Measurements from ENCODE around the gene NPSR1. TPM values are rescaled to one million over a fixed set of nuclear protein-coding genes. Genes with fewer than 3 reads are reported as not detected.
"Not testable (repeated sequence)": the region's sequence is repeated elsewhere in the genome, so short reads cannot be mapped to it uniquely, and the experiment has no call there.

The NPSR1 gene
- total RNA-seq, 1 donor from 2014 or later = not detected

- DNase-seq = no peak
- H3K27me3 Mint-ChIP-seq = no peaks in the 10 kb centered on the region
- H3K4me1 Mint-ChIP-seq = no peaks in the 10 kb centered on the region
- no peaks in the 10 kb centered on the region for H3K36me3 Mint-ChIP-seq (ENCODE audit: low read depth)
- H3K27ac Mint-ChIP-seq = no peak overlapping the region
- H3K9me3 Mint-ChIP-seq = no peaks in the 10 kb centered on the region
- intact Hi-C loops (cut with micrococcal nuclease) = no loop called here
- H3K4me3 Mint-ChIP-seq = no peak overlapping the region
These were observed 182.3 kb downstream of the NPSR1 start for GRCh38 chr7:34840176-34840785.

- Mint-ChIP-seq H3K9me3 (no peaks in the 10 kb centered on the region), H3K4me1 (no peaks in the 10 kb centered on the region), H3K36me3 (ENCODE audit: low read depth) (no peaks in the 10 kb centered on the region), H3K27ac (no peak overlapping the region), H3K4me3 (no peak overlapping the region), H3K27me3 (no peaks in the 10 kb centered on the region)
- DNase-seq = no peak
- intact Hi-C loops (cut with micrococcal nuclease) = no loop called here
These were observed 183.3 kb downstream of the NPSR1 start for GRCh38 chr7:34841326-34841725.

- no peak for DNase-seq
- no peak overlapping the region for H3K27ac Mint-ChIP-seq
- no peaks in the 10 kb centered on the region for H3K27me3 Mint-ChIP-seq
- no peak overlapping the region for H3K4me3 Mint-ChIP-seq
- H3K4me1 Mint-ChIP-seq = no peaks in the 10 kb centered on the region
- intact Hi-C loops (cut with micrococcal nuclease) = no loop called here
- H3K9me3 Mint-ChIP-seq = no peaks in the 10 kb centered on the region
- H3K36me3 Mint-ChIP-seq (ENCODE audit: low read depth) = no peaks in the 10 kb centered on the region
These were observed 184.8 kb downstream of the NPSR1 start for GRCh38 chr7:34842782-34843181.

- intact Hi-C loops (cut with micrococcal nuclease) = no loop called here
- H3K27me3 Mint-ChIP-seq = no peaks in the 10 kb centered on the region
- no peaks in the 10 kb centered on the region for H3K9me3 Mint-ChIP-seq
- no peak overlapping the region for H3K27ac Mint-ChIP-seq
- DNase-seq = no peak
- no peaks in the 10 kb centered on the region for H3K36me3 Mint-ChIP-seq (ENCODE audit: low read depth)
- H3K4me3 Mint-ChIP-seq = no peak overlapping the region
- H3K4me1 Mint-ChIP-seq = no peaks in the 10 kb centered on the region
These were observed 186.4 kb downstream of the NPSR1 start for GRCh38 chr7:34844406-34844805.

- intact Hi-C loops (cut with micrococcal nuclease) = no loop called here
- no peak overlapping the region for H3K4me3 Mint-ChIP-seq
- H3K27ac Mint-ChIP-seq = no peak overlapping the region
- H3K4me1 Mint-ChIP-seq = no peaks in the 10 kb centered on the region
- DNase-seq = no peak
- H3K27me3 Mint-ChIP-seq = no peaks in the 10 kb centered on the region
- H3K36me3 Mint-ChIP-seq (ENCODE audit: low read depth) = no peaks in the 10 kb centered on the region
- H3K9me3 Mint-ChIP-seq = no peaks in the 10 kb centered on the region
These were observed 187.1 kb downstream of the NPSR1 start for GRCh38 chr7:34844936-34845665.

GRCh38 chr7:34845666-34846361, 187.8 kb downstream of the NPSR1 start:
- Mint-ChIP-seq H3K27ac (no peak overlapping the region), H3K27me3 (no peaks in the 10 kb centered on the region), H3K36me3 (ENCODE audit: low read depth) (no peaks in the 10 kb centered on the region), H3K9me3 (no peaks in the 10 kb centered on the region), H3K4me3 (no peak overlapping the region), H3K4me1 (no peaks in the 10 kb centered on the region)
- no peak for DNase-seq
- intact Hi-C loops (cut with micrococcal nuclease) = no loop called here

GRCh38 chr7:34846976-34847375, 189.0 kb downstream of the NPSR1 start:
- no peak for DNase-seq
- H3K36me3 Mint-ChIP-seq (ENCODE audit: low read depth) = no peaks in the 10 kb centered on the region
- intact Hi-C loops (cut with micrococcal nuclease) = no loop called here
- H3K27ac Mint-ChIP-seq = no peak overlapping the region
- H3K4me3 Mint-ChIP-seq = no peak overlapping the region
- H3K4me1 Mint-ChIP-seq = no peaks in the 10 kb centered on the region
- no peaks in the 10 kb centered on the region for H3K27me3 Mint-ChIP-seq
- no peaks in the 10 kb centered on the region for H3K9me3 Mint-ChIP-seq

GRCh38 chr7:34848670-34849069, 190.7 kb downstream of the NPSR1 start:
- intact Hi-C loops (cut with micrococcal nuclease) = no loop called here
- no peaks in the 10 kb centered on the region for H3K9me3 Mint-ChIP-seq
- H3K4me3 Mint-ChIP-seq = no peak overlapping the region
- no peak overlapping the region for H3K27ac Mint-ChIP-seq
- no peak for DNase-seq
- no peaks in the 10 kb centered on the region for H3K4me1 Mint-ChIP-seq
- H3K27me3 Mint-ChIP-seq = no peaks in the 10 kb centered on the region
- no peaks in the 10 kb centered on the region for H3K36me3 Mint-ChIP-seq (ENCODE audit: low read depth)

- Mint-ChIP-seq H3K27me3 (no peaks in the 10 kb centered on the region), H3K4me3 (no peak overlapping the region)
These were observed 191.3 kb downstream of the NPSR1 start for GRCh38 chr7:34849163-34849960.

GRCh38 chr7:34849986-34850385, 192.0 kb downstream of the NPSR1 start:
- Mint-ChIP-seq H3K9me3 (no peaks in the 10 kb centered on the region), H3K4me1 (no peaks in the 10 kb centered on the region), H3K27me3 (no peaks in the 10 kb centered on the region), H3K36me3 (ENCODE audit: low read depth) (no peaks in the 10 kb centered on the region), H3K27ac (no peak overlapping the region), H3K4me3 (no peak overlapping the region)
- intact Hi-C loops (cut with micrococcal nuclease) = no loop called here
- DNase-seq = no peak

More at GRCh38 chr7:34849163-34849960, 191.3 kb downstream of the NPSR1 start:
- Mint-ChIP-seq H3K27ac (no peak overlapping the region), H3K36me3 (ENCODE audit: low read depth) (no peaks in the 10 kb centered on the region), H3K9me3 (no peaks in the 10 kb centered on the region), H3K4me1 (no peaks in the 10 kb centered on the region)
- intact Hi-C loops (cut with micrococcal nuclease) = no loop called here
- DNase-seq = no peak

- no peaks in the 10 kb centered on the region for H3K36me3 Mint-ChIP-seq (ENCODE audit: low read depth)
- intact Hi-C loops (cut with micrococcal nuclease) = no loop called here
- no peak overlapping the region for H3K27ac Mint-ChIP-seq
- no peaks in the 10 kb centered on the region for H3K9me3 Mint-ChIP-seq
- no peak overlapping the region for H3K4me3 Mint-ChIP-seq
- no peaks in the 10 kb centered on the region for H3K27me3 Mint-ChIP-seq
- H3K4me1 Mint-ChIP-seq = no peaks in the 10 kb centered on the region
- DNase-seq = no peak
These were observed 192.7 kb downstream of the NPSR1 start for GRCh38 chr7:34850681-34851080.

- Mint-ChIP-seq H3K27ac (no peak overlapping the region), H3K4me1 (no peaks in the 10 kb centered on the region), H3K27me3 (no peaks in the 10 kb centered on the region), H3K36me3 (ENCODE audit: low read depth) (no peaks in the 10 kb centered on the region), H3K9me3 (no peaks in the 10 kb centered on the region), H3K4me3 (no peak overlapping the region)
- DNase-seq = no peak
- intact Hi-C loops (cut with micrococcal nuclease) = no loop called here
These were observed 193.4 kb downstream of the NPSR1 start for GRCh38 chr7:34851431-34851830.

GRCh38 chr7:34858444-34858843, 200.4 kb downstream of the NPSR1 start:
- H3K4me1 Mint-ChIP-seq; H3K27ac Mint-ChIP-seq; H3K36me3 Mint-ChIP-seq (ENCODE audit: low read depth); H3K9me3 Mint-ChIP-seq; H3K4me3 Mint-ChIP-seq; intact Hi-C loops (cut with micrococcal nuclease); H3K27me3 Mint-ChIP-seq; DNase-seq: not testable (repeated sequence)

GRCh38 chr7:34859281-34859680, 201.3 kb downstream of the NPSR1 start:
- H3K27me3 Mint-ChIP-seq; H3K36me3 Mint-ChIP-seq (ENCODE audit: low read depth); H3K4me3 Mint-ChIP-seq; H3K4me1 Mint-ChIP-seq; H3K27ac Mint-ChIP-seq; H3K9me3 Mint-ChIP-seq; DNase-seq; intact Hi-C loops (cut with micrococcal nuclease): not testable (repeated sequence)
